ENCODE data around the gene CFAP46. TPM values are rescaled to one million over a fixed set of nuclear protein-coding genes. Genes with fewer than 3 reads are reported as not detected.

Gene CFAP46
- total and polyA plus RNA-seq, 9 of the 15 experiments (the other 6 are each of a cell fraction or from before 2014, with no cell fraction given), result not detected

DNA sequence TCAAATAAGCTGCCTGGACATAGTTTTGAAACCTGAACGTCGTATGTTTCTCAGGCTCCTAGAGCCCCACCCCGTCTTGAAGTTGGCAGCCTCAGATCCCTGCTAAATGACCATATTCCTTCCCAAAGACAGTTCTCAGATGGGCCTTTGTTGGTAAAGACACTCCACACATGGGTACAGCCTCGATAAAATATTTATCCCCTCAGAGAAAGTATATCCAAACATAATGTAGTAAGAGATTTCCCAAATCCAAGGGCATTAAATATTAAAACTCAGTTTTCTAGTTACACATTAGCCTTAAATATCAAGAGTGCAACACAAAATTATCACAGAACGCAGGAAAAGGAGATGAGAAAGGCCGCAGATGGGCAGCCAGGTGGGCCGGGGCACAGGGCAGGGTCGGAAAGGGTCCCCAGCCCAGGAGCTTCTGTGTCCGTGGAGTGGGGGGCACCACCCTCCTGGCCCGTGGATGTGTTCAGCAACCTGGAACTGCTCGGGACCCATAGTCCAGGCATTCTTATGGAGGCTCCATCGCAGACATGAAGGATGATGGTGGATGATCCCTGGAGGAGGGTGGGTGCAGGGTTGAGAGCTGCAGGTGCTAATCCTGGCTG lies 1.5 kb upstream of the CFAP46 start (continued):
- no peak for TF ChIP-seq CCNT2 (IDR thresholded peaks at IDR 0.05; ENCODE audit: borderline replicate concordance, extremely low read depth, insufficient read length, low read depth, low read length)
- TF ChIP-seq ADNP (tag; IDR thresholded peaks at IDR 0.05), result no peak
- no peak for TF ChIP-seq SMARCA4 (IDR thresholded peaks at IDR 0.05)
- TF ChIP-seq TBL1XR1 (IDR thresholded peaks at IDR 0.05; ENCODE audit: low read length in 2 of 2), result no peak
- TF ChIP-seq MAFF (IDR thresholded peaks at IDR 0.05; ENCODE audit: low read length), result no peak

DNA sequence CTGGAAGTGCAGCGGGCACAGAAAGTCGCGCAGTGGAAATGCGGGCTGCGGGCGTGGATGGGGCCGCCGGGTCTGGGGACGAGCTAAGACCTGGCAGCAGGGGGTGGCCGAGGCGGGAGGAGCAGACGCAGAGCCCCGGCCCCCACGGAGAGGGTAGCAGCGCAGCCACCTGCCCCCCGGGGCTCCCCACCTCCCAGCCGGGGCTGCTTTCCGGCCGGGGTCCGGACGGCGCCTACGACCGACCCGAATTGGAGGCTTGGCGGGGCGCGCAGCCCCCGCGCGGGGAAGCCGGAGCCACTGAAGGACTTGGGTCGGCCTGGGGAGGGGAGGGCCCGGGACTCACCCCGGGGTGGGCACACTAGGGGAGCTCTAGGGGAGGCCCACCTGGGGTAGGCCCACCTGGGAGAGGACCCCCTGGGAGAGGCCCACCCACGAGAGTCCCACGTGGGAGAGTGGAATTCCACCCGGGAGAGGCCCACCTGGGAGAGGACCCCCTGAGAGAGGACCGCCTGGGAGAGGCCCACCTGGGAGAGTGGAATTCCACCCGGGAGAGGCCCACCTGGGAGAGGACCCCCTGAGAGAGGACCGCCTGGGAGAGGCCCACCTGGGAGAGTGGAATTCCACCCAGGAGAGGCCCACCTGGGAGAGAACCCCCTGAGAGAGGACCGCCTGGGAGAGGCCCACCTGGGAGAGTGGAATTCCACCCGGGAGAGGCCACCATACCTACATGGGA lies 854 bp upstream of the CFAP46 start:
- Histone ChIP-seq H3K79me2 (ENCODE audit: control insufficient read depth, insufficient read depth, low read length) (no peaks in the 10 kb centered on the region), H3K4me2 (ENCODE audit: insufficient read depth, low read length) (no peak overlapping the region), H3K27me3 (ENCODE audit: control insufficient read depth in 2 of 2, insufficient read depth in 2 of 2, low read length in 2 of 2) (peaks cover 0 to 46% of the 10 kb centered on the region in 2 experiments; a peak in 3 of 5 replicates), H3K36me3 (ENCODE audit: control insufficient read depth, insufficient read depth, low read length) (no peaks in the 10 kb centered on the region), H3K9ac (ENCODE audit: insufficient read depth in 1 of 2, low read depth in 2 of 2, low read length in 2 of 2) (no peak overlapping the region), H3K9me1 (ENCODE audit: control insufficient read depth, insufficient read depth, low read length) (no peaks in the 10 kb centered on the region), H3K4me1 (replicated peaks in 1 of 2; ENCODE audit: control insufficient read depth in 2 of 2, insufficient read depth in 2 of 2, low read length in 2 of 2) (peaks cover 0 to 7% of the 10 kb centered on the region in 2 experiments; a peak in 1 of 5 replicates), H3K4me3 (no peak overlapping the region), H4K20me1 (replicated peaks; ENCODE audit: control insufficient read depth, insufficient read depth, low read length) (no peaks in the 10 kb centered on the region), H2AFZ (ENCODE audit: low read depth, low read length) (no peak overlapping the region), H3K9me3 (replicated peaks; ENCODE audit: control insufficient read depth, insufficient read depth, low read depth, low read length) (no peaks in the 10 kb centered on the region), H3K27ac (ENCODE audit: extremely low read depth, low read depth, low read length) (no peak overlapping the region)
- TF ChIP-seq PHB (CRISPR knock-in tag; IDR thresholded peaks at IDR 0.05) (no peak), HNRNPL (IDR thresholded peaks at IDR 0.05; ENCODE audit: low read depth, low read length) (no peak), MYC (IDR thresholded peaks at IDR 0.05; ENCODE audit: low read depth, low read length) (no peak), MYC (CRISPR knock-in tag; IDR thresholded peaks at IDR 0.05; ENCODE audit: borderline replicate concordance, low read depth) (no peak), DPF2 (IDR thresholded peaks at IDR 0.05) (no peak), FIP1L1 (IDR thresholded peaks at IDR 0.05; ENCODE audit: low read depth, low read length, poor library complexity, severe bottlenecking) (no peak), SAFB (IDR thresholded peaks at IDR 0.05; ENCODE audit: borderline replicate concordance, low read depth, low read length) (no peak), ZNF165 (CRISPR knock-in tag; IDR thresholded peaks at IDR 0.05; ENCODE audit: borderline replicate concordance) (no peak), NFXL1 (CRISPR knock-in tag; IDR thresholded peaks at IDR 0.05) (no peak), ZBTB7A (IDR thresholded peaks at IDR 0.05; ENCODE audit: borderline replicate concordance, control insufficient read depth, low read depth, low read length) (no peak)
- TF ChIP-seq, protein P1, sequence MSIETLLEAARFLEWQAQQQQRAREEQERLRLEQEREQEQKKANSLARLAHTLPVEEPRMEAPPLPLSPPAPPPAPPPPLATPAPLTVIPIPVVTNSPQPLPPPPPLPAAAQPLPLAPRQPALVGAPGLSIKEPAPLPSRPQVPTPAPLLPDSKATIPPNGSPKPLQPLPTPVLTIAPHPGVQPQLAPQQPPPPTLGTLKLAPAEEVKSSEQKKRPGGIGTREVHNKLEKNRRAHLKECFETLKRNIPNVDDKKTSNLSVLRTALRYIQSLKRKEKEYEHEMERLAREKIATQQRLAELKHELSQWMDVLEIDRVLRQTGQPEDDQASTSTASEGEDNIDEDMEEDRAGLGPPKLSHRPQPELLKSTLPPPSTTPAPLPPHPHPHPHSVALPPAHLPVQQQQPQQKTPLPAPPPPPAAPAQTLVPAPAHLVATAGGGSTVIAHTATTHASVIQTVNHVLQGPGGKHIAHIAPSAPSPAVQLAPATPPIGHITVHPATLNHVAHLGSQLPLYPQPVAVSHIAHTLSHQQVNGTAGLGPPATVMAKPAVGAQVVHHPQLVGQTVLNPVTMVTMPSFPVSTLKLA (conservative IDR thresholded peaks at IDR 0.05), result no peak
- CTCF ChIA-PET (ENCODE audit: low intra/inter-chr PET ratio), result interaction anchor here (0.6 kb wide), 1 partner anchor 142 kb away, joined by 3 read pairs; no protein-coding TSS in a partner anchor
- in situ Hi-C loops (cut with MboI), result loop anchor here (5.0 kb wide), 1 partner anchor 179 kb away; no protein-coding TSS in a partner anchor
- no TSS peak for BruUV-seq (replicated peaks)
- no peak for ATAC-seq
- 47% methylated on average over 10 of the region's 43 CpGs for WGBS (ENCODE audit: insufficient coverage, low coverage, missing lambda C conversion rate)
- POLR2A ChIA-PET, result no interaction called here
- intact Hi-C loops (cut with micrococcal nuclease), result no loop called here
- no peak for FAIRE-seq
- no peak for DNase-seq (ENCODE audit: extremely low read depth in 1 of 4, low spot score in 3 of 4)
